Measurements from ENCODE around the gene PEX11B. TPM values are rescaled to one million over a fixed set of nuclear protein-coding genes. Genes with fewer than 3 reads are reported as not detected.
A peak's percentile ranks its signal among the peaks of the same experiment; 100 is the strongest.

The PEX11B gene, protein sequence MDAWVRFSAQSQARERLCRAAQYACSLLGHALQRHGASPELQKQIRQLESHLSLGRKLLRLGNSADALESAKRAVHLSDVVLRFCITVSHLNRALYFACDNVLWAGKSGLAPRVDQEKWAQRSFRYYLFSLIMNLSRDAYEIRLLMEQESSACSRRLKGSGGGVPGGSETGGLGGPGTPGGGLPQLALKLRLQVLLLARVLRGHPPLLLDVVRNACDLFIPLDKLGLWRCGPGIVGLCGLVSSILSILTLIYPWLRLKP
- 30.6 TPM for polyA plus RNA-seq (2013, experiment 1 of 2)
- polyA plus RNA-seq (2013, experiment 2 of 2) = 30.5 TPM

DNA sequence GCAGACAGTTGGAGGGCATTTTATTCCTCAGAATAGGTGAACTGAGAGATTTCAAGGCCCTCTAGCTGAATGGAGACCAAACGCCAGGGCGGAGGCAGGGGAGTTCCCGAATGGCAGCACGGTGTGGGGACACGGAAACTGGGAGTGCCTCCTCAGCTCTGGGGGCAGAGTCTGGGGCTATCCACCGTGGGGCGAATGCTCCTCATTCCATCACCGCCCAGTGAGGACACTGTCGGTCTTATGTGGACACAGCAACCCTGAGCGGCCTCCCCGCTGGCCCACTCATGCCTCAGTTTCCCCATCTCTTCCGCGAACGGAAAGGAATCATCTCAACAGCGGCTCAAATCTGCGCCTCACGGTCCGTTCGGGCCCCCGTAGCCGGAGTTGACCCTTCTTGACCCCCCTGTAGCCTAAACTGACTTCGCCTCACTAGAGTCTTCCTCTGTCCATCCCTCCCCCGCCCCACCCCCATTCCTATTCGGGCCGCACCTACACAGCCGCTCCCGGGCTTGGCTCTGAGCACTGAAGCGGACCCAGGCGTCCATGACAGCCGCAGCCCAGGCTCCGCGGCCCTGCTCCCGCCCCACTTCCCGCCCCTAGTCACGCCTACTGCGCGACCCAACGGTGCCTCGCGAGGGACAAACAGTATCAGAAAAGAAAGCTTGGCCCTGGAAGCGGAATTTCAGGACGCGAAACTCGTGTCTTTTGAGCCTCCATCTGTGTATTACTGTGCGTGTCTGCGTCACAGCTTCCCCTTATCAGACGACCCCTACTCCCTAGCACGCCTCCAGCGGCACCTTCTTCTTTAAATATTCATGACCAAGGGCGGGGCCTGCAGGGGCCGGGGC is at the start of gene PEX11B:
TSS of gene PEX11B (minus strand) at position 574 of the 848 bp plus-strand sequence. CDS start at position 545, 29 bp downstream.
- peak within 1 kb of the TSS; percentile 96 for H2AFZ ChIP-seq (ENCODE audit: low read depth, low read length)
- peak within 1 kb of the TSS; percentile 90 to 98 for H3K4me3 ChIP-seq (ENCODE audit: insufficient read depth in 1 of 2, low read depth in 1 of 2, low read length in 2 of 2)
- peak within 1 kb of the TSS; percentile 98 for H3K27ac ChIP-seq (ENCODE audit: low read length, poor library complexity, severe bottlenecking)
- peak within 1 kb of the TSS; percentile 25 to 59 for H2BK12ac ChIP-seq (ENCODE audit: low read length in 2 of 2)
- peak within 1 kb of the TSS in 1 of 2 experiments; percentile 98 for H3K23ac ChIP-seq (ENCODE audit: low read length in 2 of 2)
- H3K79me1 ChIP-seq (replicated peaks; ENCODE audit: low read length, poor library complexity, severe bottlenecking) = peaks cover 12% of the 10 kb centered on the region
- H4K91ac ChIP-seq (ENCODE audit: low read length) = peak within 1 kb of the TSS; percentile 82
- H3K9ac ChIP-seq (ENCODE audit: low read length) = peak within 1 kb of the TSS; percentile 95
- peak within 1 kb of the TSS; percentile 86 for H2BK5ac ChIP-seq (ENCODE audit: low read depth, low read length, poor library complexity, severe bottlenecking)
- H4K8ac ChIP-seq (ENCODE audit: low read length) = peak within 1 kb of the TSS; percentile 95
- peak within 1 kb of the TSS in 1 of 2 experiments; percentile 99 for H3K14ac ChIP-seq (ENCODE audit: low read length in 2 of 2)
- peak within 1 kb of the TSS; percentile 19 for H2BK15ac ChIP-seq (ENCODE audit: low read depth, poor library complexity, severe bottlenecking)
- H3K4me1 ChIP-seq (ENCODE audit: control insufficient read depth, insufficient read depth, low read depth, low read length) = peaks cover 19% of the 10 kb centered on the region
- peak within 1 kb of the TSS; percentile 63 for H2AK5ac ChIP-seq (ENCODE audit: low read length, severe bottlenecking)
- DNase-seq = peak; percentile 92
- peak within 1 kb of the TSS; percentile 92 for H3K4me2 ChIP-seq (ENCODE audit: low read length, poor library complexity, severe bottlenecking)
- peak within 1 kb of the TSS; percentile 97 to 98 for H3K18ac ChIP-seq (ENCODE audit: low read depth in 1 of 2, low read length in 2 of 2)
- peaks cover 3 to 40% of the 10 kb centered on the region in 2 experiments for H3K36me3 ChIP-seq (ENCODE audit: control insufficient read depth in 1 of 2, insufficient read depth in 2 of 2, low read depth in 1 of 2, low read length in 2 of 2)
- WGBS = 2% methylated on average over 51 of the region's 51 CpGs
- peak within 1 kb of the TSS; percentile 54 for H2BK120ac ChIP-seq (ENCODE audit: low read depth, low read length)
- H3K4ac ChIP-seq (ENCODE audit: low read depth in 1 of 2, low read length in 2 of 2) = peak within 1 kb of the TSS; percentile 93 to 96
- no peaks in the 10 kb centered on the region for H3K27me3 ChIP-seq (ENCODE audit: control insufficient read depth in 1 of 2, insufficient read depth in 1 of 2, low read length in 2 of 2)
- H3K9me3 ChIP-seq (ENCODE audit: control insufficient read depth, low read length) = no peaks in the 10 kb centered on the region

DNA sequence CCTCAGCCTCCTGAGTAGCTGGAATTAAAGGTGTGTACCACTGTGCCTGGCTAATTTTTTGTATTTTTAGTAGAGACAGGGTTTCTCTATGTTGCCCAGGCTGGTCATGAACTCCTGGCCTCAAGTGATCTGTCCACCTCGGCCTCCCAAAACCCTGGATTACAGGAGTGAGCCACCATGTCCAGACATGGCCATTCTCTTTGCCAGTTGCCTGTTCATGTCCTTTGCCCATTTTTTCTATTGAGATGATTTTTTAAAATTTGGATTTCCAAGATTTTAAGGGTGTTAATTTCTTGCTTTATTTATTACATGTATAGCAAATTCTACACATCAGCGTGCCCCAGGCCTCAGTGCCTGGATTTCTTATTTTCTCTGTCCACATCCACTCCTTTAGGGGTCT is 48.8 kb upstream of the PEX11B start:
- Histone ChIP-seq H3K4me3 (ENCODE audit: insufficient read depth in 1 of 2, low read depth in 1 of 2, low read length in 2 of 2) (no peak overlapping the region), H3K4ac (ENCODE audit: low read depth in 1 of 2, low read length in 2 of 2) (no peak overlapping the region), H2AK5ac (ENCODE audit: low read length, severe bottlenecking) (no peak overlapping the region), H2BK5ac (ENCODE audit: low read depth, low read length, poor library complexity, severe bottlenecking) (no peak overlapping the region), H3K27ac (ENCODE audit: low read length, poor library complexity, severe bottlenecking) (no peak overlapping the region), H3K27me3 (ENCODE audit: control insufficient read depth in 1 of 2, insufficient read depth in 1 of 2, low read length in 2 of 2) (no peaks in the 10 kb centered on the region), H4K91ac (ENCODE audit: low read length) (no peak overlapping the region), H3K14ac (ENCODE audit: low read length in 2 of 2) (no peak overlapping the region), H3K9ac (ENCODE audit: low read length) (no peak overlapping the region), H3K23ac (ENCODE audit: low read length in 2 of 2) (no peak overlapping the region), H3K18ac (ENCODE audit: low read depth in 1 of 2, low read length in 2 of 2) (no peak overlapping the region), H3K9me3 (ENCODE audit: control insufficient read depth, low read length) (peaks cover 8% of the 10 kb centered on the region), H3K79me1 (replicated peaks; ENCODE audit: low read length, poor library complexity, severe bottlenecking) (peaks cover 9% of the 10 kb centered on the region), H3K4me2 (ENCODE audit: low read length, poor library complexity, severe bottlenecking) (no peak overlapping the region), H2AFZ (ENCODE audit: low read depth, low read length) (no peak overlapping the region), H3K36me3 (ENCODE audit: control insufficient read depth in 1 of 2, insufficient read depth in 2 of 2, low read depth in 1 of 2, low read length in 2 of 2) (peaks cover 0 to 3% of the 10 kb centered on the region in 2 experiments), H3K4me1 (ENCODE audit: control insufficient read depth, insufficient read depth, low read depth, low read length) (peaks cover 8% of the 10 kb centered on the region), H2BK15ac (ENCODE audit: low read depth, poor library complexity, severe bottlenecking) (no peak overlapping the region), H4K8ac (ENCODE audit: low read length) (no peak overlapping the region), H2BK120ac (ENCODE audit: low read depth, low read length) (no peak overlapping the region), H2BK12ac (ENCODE audit: low read length in 2 of 2) (no peak overlapping the region)
- no peak for DNase-seq
- WGBS = 100% methylated on average over 2 of the region's 2 CpGs

DNA sequence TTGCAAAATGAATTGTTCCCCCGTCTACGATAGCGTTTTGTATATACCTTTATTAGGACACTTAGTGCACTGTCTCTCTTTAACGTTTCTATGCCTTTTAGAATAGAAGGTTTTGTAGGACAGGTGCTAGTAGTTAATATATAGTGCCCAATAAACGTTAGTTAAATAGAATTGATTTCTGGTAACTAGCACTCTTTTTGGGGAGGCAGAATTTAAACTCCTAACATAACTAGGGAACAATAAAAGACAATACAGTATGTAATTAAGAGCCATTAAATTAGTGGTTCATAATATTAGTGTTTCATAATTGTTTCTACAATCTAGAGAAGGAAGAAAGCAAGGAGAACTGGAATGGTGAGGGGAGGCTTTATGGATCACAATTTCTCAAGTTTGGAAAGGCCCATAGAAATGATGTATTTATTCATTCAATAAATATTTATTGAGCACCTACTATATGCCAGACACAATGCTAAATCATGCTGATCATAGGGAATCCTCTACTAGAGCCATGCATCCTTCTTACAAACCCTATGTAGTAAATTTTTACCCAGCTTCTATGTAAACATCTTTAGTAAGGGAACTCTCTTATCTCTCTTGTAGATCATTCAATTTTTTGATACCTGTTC is 46.7 kb upstream of the PEX11B start:
- Histone ChIP-seq H4K91ac (ENCODE audit: low read length) (no peak overlapping the region), H3K36me3 (ENCODE audit: control insufficient read depth in 1 of 2, insufficient read depth in 2 of 2, low read depth in 1 of 2, low read length in 2 of 2) (peaks cover 0 to 3% of the 10 kb centered on the region in 2 experiments), H3K23ac (ENCODE audit: low read length in 2 of 2) (no peak overlapping the region), H2AK5ac (ENCODE audit: low read length, severe bottlenecking) (no peak overlapping the region), H3K9ac (ENCODE audit: low read length) (peak overlapping the region; percentile 87), H2BK5ac (ENCODE audit: low read depth, low read length, poor library complexity, severe bottlenecking) (no peak overlapping the region), H3K4me1 (ENCODE audit: control insufficient read depth, insufficient read depth, low read depth, low read length) (peaks cover 23% of the 10 kb centered on the region), H2AFZ (ENCODE audit: low read depth, low read length) (no peak overlapping the region), H3K27me3 (ENCODE audit: control insufficient read depth in 1 of 2, insufficient read depth in 1 of 2, low read length in 2 of 2) (no peaks in the 10 kb centered on the region), H3K18ac (ENCODE audit: low read depth in 1 of 2, low read length in 2 of 2) (no peak overlapping the region), H4K8ac (ENCODE audit: low read length) (no peak overlapping the region), H3K9me3 (ENCODE audit: control insufficient read depth, low read length) (peaks cover 8% of the 10 kb centered on the region), H3K4ac (ENCODE audit: low read depth in 1 of 2, low read length in 2 of 2) (no peak overlapping the region), H2BK120ac (ENCODE audit: low read depth, low read length) (no peak overlapping the region), H3K27ac (ENCODE audit: low read length, poor library complexity, severe bottlenecking) (no peak overlapping the region), H3K4me2 (ENCODE audit: low read length, poor library complexity, severe bottlenecking) (peak overlapping the region; percentile 63), H2BK12ac (ENCODE audit: low read length in 2 of 2) (no peak overlapping the region), H3K14ac (ENCODE audit: low read length in 2 of 2) (no peak overlapping the region), H3K4me3 (ENCODE audit: insufficient read depth in 1 of 2, low read depth in 1 of 2, low read length in 2 of 2) (peak overlapping the region in 1 of 2 experiments; percentile 92), H2BK15ac (ENCODE audit: low read depth, poor library complexity, severe bottlenecking) (no peak overlapping the region), H3K79me1 (replicated peaks; ENCODE audit: low read length, poor library complexity, severe bottlenecking) (peaks cover 15% of the 10 kb centered on the region)
- WGBS = 29% methylated on average over 5 of the region's 5 CpGs
- DNase-seq = no peak

Measured in mesenchymal stem cell (in vitro differentiated cells and primary cell).